HL-60 (cell line): ENCODE results near the gene GDAP2.

Experiments
- CTCF ChIP-seq: IDR thresholded peaks from one replicate; pipeline ENCODE4 v1.5.1; 2011; ENCODE audit warnings: low read length, control low read depth, inconsistent platforms; ENCODE audit not compliant: insufficient read depth
- POLR2AphosphoS5 ChIP-seq: IDR thresholded peaks from 2 replicates; pipeline ENCODE4 v1.6.1; 2012; ENCODE audit warnings: low read depth
- TF ChIP-seq, protein P1 (sequence below): IDR thresholded peaks from 2 replicates; pipeline ENCODE4 v1.6.1; 2012; ENCODE audit warnings: low read depth; ENCODE audit not compliant: insufficient replicate concordance

- TF ChIP-seq CTCF (no peak), POLR2AphosphoS5 (no peak)
- TF ChIP-seq, protein P1, sequence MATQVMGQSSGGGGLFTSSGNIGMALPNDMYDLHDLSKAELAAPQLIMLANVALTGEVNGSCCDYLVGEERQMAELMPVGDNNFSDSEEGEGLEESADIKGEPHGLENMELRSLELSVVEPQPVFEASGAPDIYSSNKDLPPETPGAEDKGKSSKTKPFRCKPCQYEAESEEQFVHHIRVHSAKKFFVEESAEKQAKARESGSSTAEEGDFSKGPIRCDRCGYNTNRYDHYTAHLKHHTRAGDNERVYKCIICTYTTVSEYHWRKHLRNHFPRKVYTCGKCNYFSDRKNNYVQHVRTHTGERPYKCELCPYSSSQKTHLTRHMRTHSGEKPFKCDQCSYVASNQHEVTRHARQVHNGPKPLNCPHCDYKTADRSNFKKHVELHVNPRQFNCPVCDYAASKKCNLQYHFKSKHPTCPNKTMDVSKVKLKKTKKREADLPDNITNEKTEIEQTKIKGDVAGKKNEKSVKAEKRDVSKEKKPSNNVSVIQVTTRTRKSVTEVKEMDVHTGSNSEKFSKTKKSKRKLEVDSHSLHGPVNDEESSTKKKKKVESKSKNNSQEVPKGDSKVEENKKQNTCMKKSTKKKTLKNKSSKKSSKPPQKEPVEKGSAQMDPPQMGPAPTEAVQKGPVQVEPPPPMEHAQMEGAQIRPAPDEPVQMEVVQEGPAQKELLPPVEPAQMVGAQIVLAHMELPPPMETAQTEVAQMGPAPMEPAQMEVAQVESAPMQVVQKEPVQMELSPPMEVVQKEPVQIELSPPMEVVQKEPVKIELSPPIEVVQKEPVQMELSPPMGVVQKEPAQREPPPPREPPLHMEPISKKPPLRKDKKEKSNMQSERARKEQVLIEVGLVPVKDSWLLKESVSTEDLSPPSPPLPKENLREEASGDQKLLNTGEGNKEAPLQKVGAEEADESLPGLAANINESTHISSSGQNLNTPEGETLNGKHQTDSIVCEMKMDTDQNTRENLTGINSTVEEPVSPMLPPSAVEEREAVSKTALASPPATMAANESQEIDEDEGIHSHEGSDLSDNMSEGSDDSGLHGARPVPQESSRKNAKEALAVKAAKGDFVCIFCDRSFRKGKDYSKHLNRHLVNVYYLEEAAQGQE = no peak
These were observed 82.6 kb downstream of the GDAP2 start for GRCh38 chr1:117846674-117847425.
